ENCODE measurements around the gene MAP2K7.

MAP2K7 gene

GRCh38 chr19:7863971-7864689 is 39.5 kb upstream of the MAP2K7 start:
- DNase-seq (ENCODE audit: low read depth) = no peak
- no peak for TF ChIP-seq CTCF (IDR thresholded peaks at IDR 0.05; ENCODE audit: control insufficient read depth, extremely low read depth, insufficient read depth)
- no peak overlapping the region for H3K4me3 ChIP-seq (ENCODE audit: low read depth, low read length)

GRCh38 chr19:7864690-7865074 is 39.0 kb upstream of the MAP2K7 start:
- no peak for TF ChIP-seq CTCF (IDR thresholded peaks at IDR 0.05; ENCODE audit: control insufficient read depth, extremely low read depth, insufficient read depth)

GRCh38 chr19:7865262-7865911 is 38.3 kb upstream of the MAP2K7 start:
- no peak for TF ChIP-seq CTCF (IDR thresholded peaks at IDR 0.05; ENCODE audit: control insufficient read depth, extremely low read depth, insufficient read depth)
- H3K4me3 ChIP-seq (ENCODE audit: low read depth, low read length) = no peak overlapping the region
- DNase-seq (ENCODE audit: low read depth) = no peak

More at GRCh38 chr19:7864690-7865074, 39.0 kb upstream of the MAP2K7 start:
- H3K4me3 ChIP-seq (ENCODE audit: low read depth, low read length) = no peak overlapping the region
- no peak for DNase-seq (ENCODE audit: low read depth)

GRCh38 chr19:7866399-7867091 is 37.1 kb upstream of the MAP2K7 start:
- DNase-seq (ENCODE audit: low read depth) = no peak
- no peak overlapping the region for H3K4me3 ChIP-seq (ENCODE audit: low read depth, low read length)
- no peak for TF ChIP-seq CTCF (IDR thresholded peaks at IDR 0.05; ENCODE audit: control insufficient read depth, extremely low read depth, insufficient read depth)

DNA sequence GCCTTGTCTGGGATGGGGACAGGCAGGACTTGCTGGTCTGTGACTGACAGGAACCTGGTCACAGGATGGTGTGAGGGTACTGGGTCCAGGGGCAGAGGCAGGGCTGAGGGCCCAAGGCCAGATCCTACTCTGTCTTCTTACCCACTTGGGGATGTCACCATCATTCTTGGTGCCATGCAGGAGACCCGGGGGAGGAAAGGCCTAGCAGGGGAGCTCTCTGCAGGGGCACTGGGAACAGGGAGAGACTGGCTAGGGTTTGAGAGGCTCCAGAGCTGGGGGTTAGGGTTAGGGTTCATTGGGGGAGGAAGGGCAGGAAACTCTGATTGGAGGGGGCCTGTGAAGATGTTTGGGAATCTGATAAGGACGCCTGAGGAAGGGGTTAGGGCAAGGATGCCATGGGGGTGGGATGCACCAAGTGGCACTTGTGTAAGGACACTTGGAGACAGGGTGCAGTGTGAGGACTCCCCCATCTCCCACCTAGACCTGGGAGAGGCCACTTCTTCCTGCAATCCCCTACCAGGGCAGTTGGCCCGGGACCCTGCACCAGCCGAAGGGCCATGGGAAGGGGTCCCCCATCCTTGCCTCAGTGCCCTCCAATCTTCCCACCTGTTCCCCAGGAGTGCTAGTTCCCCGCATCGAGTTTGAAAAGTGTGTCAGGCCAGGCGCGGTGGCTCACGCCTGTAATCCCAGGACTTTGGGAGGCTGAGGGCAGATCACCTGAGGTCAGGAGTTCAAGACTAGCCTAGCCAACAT is 36.4 kb upstream of the MAP2K7 start:
- TF ChIP-seq CTCF (IDR thresholded peaks at IDR 0.05; ENCODE audit: control insufficient read depth, extremely low read depth, insufficient read depth) = no peak
- DNase-seq (ENCODE audit: low read depth) = no peak
- no peak overlapping the region for H3K4me3 ChIP-seq (ENCODE audit: low read depth, low read length)

GRCh38 chr19:7868326-7868670 is 35.4 kb upstream of the MAP2K7 start:
- H3K4me3 ChIP-seq (ENCODE audit: low read depth, low read length) = no peak overlapping the region
- DNase-seq (ENCODE audit: low read depth) = no peak
- no peak for TF ChIP-seq CTCF (IDR thresholded peaks at IDR 0.05; ENCODE audit: control insufficient read depth, extremely low read depth, insufficient read depth)
